Measurements from ENCODE around the gene MAPKBP1.

The MAPKBP1 gene

DNA sequence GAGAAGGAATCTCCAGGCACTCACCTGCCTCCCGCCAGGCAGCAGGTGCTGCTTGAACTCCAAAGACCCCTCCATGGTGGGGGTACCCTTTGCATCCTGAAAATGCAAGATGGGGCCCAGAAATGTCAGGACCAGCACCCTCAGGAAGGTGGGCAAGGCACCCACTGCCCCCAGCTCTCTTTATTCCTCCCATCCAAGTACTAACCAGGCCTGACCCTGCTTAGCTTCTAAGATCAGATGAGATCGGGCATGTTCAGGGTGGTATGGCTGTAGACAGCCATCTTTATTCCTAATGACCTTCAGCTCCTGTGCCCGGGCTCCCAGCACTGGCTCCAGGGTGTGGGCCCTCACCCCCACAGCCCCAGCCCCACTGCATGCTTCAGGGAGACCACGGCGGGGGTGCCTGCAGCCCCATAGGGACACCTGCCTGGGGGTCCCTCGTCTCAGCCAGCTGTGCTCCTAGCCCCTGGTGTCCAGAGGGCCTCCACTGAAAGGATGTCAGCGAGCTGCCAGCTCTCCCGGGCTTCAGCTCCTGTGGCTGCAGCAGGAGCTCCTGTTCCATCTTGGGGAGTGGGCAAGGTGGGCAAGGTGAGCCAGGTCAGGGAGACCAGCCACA, 77.6 kb downstream of the MAPKBP1 start:
- TF ChIP-seq EZH2phosphoT487 (IDR thresholded peaks at IDR 0.05; ENCODE audit: low read length) = no peak
- TF ChIP-seq EZH2 (optimal IDR thresholded peaks at IDR 0.05; ENCODE audit: low read depth, low read length) = no peak
- Histone ChIP-seq H3K9ac (ENCODE audit: low read length) (no peak overlapping the region), H3K4me3 (ENCODE audit: low read length) (no peak overlapping the region), H3K27me3 (replicated peaks; ENCODE audit: insufficient read depth, low read length) (no peaks in the 10 kb centered on the region; the same call in 1 of the 2 replicates), H3F3A (ENCODE audit: insufficient read depth, low read length) (no peaks in the 10 kb centered on the region), H4K20me1 (ENCODE audit: insufficient read depth, low read length) (no peaks in the 10 kb centered on the region), H3K36me3 (replicated peaks; ENCODE audit: insufficient read depth, low read length) (no peaks in the 10 kb centered on the region), H3K79me2 (ENCODE audit: low read length) (no peaks in the 10 kb centered on the region), H3K27ac (ENCODE audit: low read length) (no peak overlapping the region), H2AFZ (ENCODE audit: low read length) (no peak overlapping the region), H3K9me3 (replicated peaks; ENCODE audit: insufficient read depth, low read length) (no peaks in the 10 kb centered on the region), H3K4me1 (ENCODE audit: low read length) (peaks cover 7% of the 10 kb centered on the region; the same call in 1 of the 2 replicates), H3K9me2 (replicated peaks; ENCODE audit: insufficient read depth, low read length) (no peaks in the 10 kb centered on the region), H3K4me2 (ENCODE audit: low read depth, low read length) (no peak overlapping the region)
- no peak for DNase-seq

DNA sequence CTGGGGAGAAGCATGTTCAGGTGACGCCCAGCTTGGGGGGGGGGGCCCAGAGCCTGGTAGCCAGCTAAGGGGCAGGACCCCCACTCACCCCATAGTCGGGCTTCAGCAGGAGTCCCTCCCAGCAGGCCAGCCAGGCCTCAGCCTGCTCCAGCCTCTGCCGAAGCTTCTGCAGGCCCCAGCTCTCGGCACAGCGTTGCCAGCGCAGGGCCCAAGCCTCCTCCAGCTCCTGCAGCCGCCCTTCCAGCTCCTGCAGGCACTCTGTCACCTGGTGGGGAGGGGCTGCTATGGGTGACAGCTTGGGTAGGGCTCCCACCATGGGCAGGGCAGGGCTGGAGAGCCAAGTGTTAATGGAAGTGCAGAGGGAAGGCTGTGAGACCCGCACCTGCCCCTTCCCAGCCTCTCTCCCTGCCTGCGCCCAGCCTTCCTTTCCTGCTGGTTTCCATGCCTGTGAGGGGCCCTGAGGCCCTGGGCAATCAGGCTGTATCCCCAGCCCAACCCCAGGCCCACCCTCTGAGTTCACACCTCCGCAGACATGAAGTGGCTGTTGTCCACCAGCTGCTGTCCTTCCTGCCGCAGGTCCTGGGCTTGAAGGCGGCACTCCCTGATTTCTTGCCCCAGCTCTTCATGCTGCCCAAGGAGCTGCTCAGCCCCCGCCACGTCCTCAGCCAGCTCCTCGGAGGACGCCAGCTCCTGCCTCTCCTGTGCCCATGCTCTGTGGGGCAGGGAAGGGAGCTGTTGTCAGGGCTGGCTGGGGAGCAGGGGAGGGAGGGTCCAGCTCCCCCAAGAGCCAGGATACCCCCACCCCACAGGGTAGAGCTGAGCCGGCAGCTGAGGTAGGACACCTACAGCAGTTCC, 78.7 kb downstream of the MAPKBP1 start:
- Histone ChIP-seq H3K4me3 (ENCODE audit: low read length) (no peak overlapping the region), H2AFZ (ENCODE audit: low read length) (no peak overlapping the region), H3K4me2 (ENCODE audit: low read depth, low read length) (no peak overlapping the region), H4K20me1 (ENCODE audit: insufficient read depth, low read length) (no peaks in the 10 kb centered on the region), H3K9ac (ENCODE audit: low read length) (no peak overlapping the region), H3K79me2 (ENCODE audit: low read length) (no peaks in the 10 kb centered on the region), H3K9me3 (replicated peaks; ENCODE audit: insufficient read depth, low read length) (no peaks in the 10 kb centered on the region), H3K4me1 (ENCODE audit: low read length) (peaks cover 7% of the 10 kb centered on the region; the same call in 1 of the 2 replicates), H3K36me3 (replicated peaks; ENCODE audit: insufficient read depth, low read length) (no peaks in the 10 kb centered on the region), H3K27me3 (replicated peaks; ENCODE audit: insufficient read depth, low read length) (no peaks in the 10 kb centered on the region; the same call in 1 of the 2 replicates), H3K9me2 (replicated peaks; ENCODE audit: insufficient read depth, low read length) (no peaks in the 10 kb centered on the region), H3F3A (ENCODE audit: insufficient read depth, low read length) (no peaks in the 10 kb centered on the region), H3K27ac (ENCODE audit: low read length) (no peak overlapping the region)
- TF ChIP-seq, protein P1, sequence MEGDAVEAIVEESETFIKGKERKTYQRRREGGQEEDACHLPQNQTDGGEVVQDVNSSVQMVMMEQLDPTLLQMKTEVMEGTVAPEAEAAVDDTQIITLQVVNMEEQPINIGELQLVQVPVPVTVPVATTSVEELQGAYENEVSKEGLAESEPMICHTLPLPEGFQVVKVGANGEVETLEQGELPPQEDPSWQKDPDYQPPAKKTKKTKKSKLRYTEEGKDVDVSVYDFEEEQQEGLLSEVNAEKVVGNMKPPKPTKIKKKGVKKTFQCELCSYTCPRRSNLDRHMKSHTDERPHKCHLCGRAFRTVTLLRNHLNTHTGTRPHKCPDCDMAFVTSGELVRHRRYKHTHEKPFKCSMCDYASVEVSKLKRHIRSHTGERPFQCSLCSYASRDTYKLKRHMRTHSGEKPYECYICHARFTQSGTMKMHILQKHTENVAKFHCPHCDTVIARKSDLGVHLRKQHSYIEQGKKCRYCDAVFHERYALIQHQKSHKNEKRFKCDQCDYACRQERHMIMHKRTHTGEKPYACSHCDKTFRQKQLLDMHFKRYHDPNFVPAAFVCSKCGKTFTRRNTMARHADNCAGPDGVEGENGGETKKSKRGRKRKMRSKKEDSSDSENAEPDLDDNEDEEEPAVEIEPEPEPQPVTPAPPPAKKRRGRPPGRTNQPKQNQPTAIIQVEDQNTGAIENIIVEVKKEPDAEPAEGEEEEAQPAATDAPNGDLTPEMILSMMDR (IDR thresholded peaks at IDR 0.05; ENCODE audit: low read length) = no peak
- TF ChIP-seq EZH2 (optimal IDR thresholded peaks at IDR 0.05; ENCODE audit: low read depth, low read length) = no peak
- TF ChIP-seq EZH2phosphoT487 (IDR thresholded peaks at IDR 0.05; ENCODE audit: low read length) = no peak
- no peak for DNase-seq

DNA sequence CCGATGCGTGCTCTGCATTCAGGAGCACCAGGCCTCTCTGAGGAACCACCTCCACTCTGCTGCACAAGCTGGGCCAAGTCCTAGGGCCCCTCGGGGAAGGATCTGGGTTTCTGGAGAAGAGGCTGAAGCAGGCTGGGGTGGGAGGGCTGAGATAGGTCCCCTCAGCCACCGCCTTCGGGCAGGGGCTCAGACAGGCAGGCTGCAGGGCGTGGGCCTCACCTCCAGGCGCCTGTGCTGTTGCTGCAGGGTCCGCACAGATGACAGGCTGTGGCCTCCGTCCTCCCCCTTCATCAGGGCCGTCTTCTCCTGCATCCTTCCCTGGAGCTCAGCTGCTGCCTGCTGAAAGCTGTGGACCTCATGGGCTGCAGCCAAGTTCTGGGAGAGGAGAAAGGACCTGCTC, 79.5 kb downstream of the MAPKBP1 start:
- H3K9ac ChIP-seq (ENCODE audit: low read length) = no peak overlapping the region
- H3K27ac ChIP-seq (ENCODE audit: low read length) = no peak overlapping the region
- TF ChIP-seq, protein P1 (IDR thresholded peaks at IDR 0.05; ENCODE audit: low read length) = no peak
- TF ChIP-seq EZH2phosphoT487 (IDR thresholded peaks at IDR 0.05; ENCODE audit: low read length) = no peak
- TF ChIP-seq EZH2 (optimal IDR thresholded peaks at IDR 0.05; ENCODE audit: low read depth, low read length) = no peak
- no peaks in the 10 kb centered on the region; the same call in 1 of the 2 replicates for H3K27me3 ChIP-seq (replicated peaks; ENCODE audit: insufficient read depth, low read length)
- no peaks in the 10 kb centered on the region for H3K79me2 ChIP-seq (ENCODE audit: low read length)
- no peaks in the 10 kb centered on the region for H4K20me1 ChIP-seq (ENCODE audit: insufficient read depth, low read length)
- H3F3A ChIP-seq (ENCODE audit: insufficient read depth, low read length) = no peaks in the 10 kb centered on the region
- H3K9me3 ChIP-seq (replicated peaks; ENCODE audit: insufficient read depth, low read length) = no peaks in the 10 kb centered on the region
- H3K4me1 ChIP-seq (ENCODE audit: low read length) = peaks cover 7% of the 10 kb centered on the region; the same call in 1 of the 2 replicates
- H3K9me2 ChIP-seq (replicated peaks; ENCODE audit: insufficient read depth, low read length) = no peaks in the 10 kb centered on the region
- no peak overlapping the region for H3K4me3 ChIP-seq (ENCODE audit: low read length)
- DNase-seq = no peak
- H2AFZ ChIP-seq (ENCODE audit: low read length) = no peak overlapping the region
- no peak overlapping the region for H3K4me2 ChIP-seq (ENCODE audit: low read depth, low read length)
- no peaks in the 10 kb centered on the region for H3K36me3 ChIP-seq (replicated peaks; ENCODE audit: insufficient read depth, low read length)

Measured in MM.1S (cell line).